ENCODE measurements around the gene PRKG1.

Gene PRKG1

GRCh38 chr10:51716981-51717380 lies 642.7 kb downstream of the PRKG1 start:
- no peak for TF ChIP-seq CTCF (conservative IDR thresholded peaks at IDR 0.05; ENCODE audit: low read length)
- DNase-seq (ENCODE audit: low read depth) = peak; percentile 66
- no peak overlapping the region for H3K4me3 ChIP-seq (ENCODE audit: low read length)

GRCh38 chr10:51718804-51719291 lies 644.6 kb downstream of the PRKG1 start:
- no peak for TF ChIP-seq CTCF (conservative IDR thresholded peaks at IDR 0.05; ENCODE audit: low read length)
- H3K4me3 ChIP-seq (ENCODE audit: low read length) = no peak overlapping the region
- peak; percentile 83 for DNase-seq (ENCODE audit: low read depth)

DNA sequence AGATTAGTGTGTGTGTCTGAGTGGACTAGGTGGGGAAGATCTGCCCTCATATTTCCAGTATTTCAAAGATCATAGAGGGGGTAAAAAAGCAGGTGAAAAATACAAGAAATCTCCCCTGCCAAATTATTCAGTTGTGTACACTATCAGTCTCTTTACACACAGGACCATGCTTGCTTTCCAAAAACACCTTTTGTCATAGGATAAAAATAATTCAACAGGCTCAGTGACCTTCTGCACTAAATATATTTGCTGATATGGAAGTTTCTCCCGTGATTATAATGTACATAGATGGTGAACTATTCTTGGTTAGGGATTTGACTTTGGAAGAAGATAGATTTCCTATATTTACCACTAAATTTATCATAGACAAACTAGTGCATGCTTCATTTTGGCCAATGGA lies 649.8 kb downstream of the PRKG1 start:
- no peak for TF ChIP-seq CTCF (conservative IDR thresholded peaks at IDR 0.05; ENCODE audit: low read length)
- DNase-seq (ENCODE audit: low read depth) = no peak
- no peak overlapping the region for H3K4me3 ChIP-seq (ENCODE audit: low read length)

DNA sequence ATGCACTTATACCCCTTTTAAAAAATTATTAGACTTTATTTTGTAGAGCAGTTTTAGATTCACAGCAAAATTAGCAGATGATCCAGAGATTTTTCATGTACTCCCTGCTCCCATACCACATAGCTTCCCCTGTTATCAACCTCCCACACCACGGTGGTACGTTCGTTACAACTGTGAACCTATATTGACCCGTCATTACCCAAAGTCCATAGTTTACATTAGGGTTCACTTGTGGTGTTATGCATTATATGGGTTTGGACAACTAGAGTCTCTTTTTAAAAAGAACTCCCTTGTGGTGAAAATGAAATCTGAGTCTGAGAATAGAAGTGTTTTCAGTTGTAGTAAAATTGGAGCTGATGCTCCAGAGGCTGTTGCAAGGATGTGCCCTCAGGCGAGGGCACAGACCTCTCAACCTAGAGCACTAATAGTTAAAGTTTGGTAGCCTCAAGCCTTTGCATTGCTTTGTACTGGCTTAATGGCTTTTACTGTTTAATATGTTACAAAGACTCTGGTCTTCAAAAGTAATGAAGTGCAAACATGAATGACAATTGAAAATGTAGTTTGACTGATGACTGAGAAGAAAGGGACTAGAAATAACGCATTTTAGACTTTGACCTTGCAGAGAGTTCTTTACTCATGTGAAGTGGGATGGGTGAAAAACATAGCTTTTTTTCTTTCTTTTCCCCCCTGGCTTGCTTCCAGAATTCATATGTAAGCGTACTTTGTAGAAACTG lies 655.7 kb downstream of the PRKG1 start:
- no peak for DNase-seq (ENCODE audit: low read depth)
- no peak for TF ChIP-seq CTCF (conservative IDR thresholded peaks at IDR 0.05; ENCODE audit: low read length)
- no peak overlapping the region for H3K4me3 ChIP-seq (ENCODE audit: low read length)

DNA sequence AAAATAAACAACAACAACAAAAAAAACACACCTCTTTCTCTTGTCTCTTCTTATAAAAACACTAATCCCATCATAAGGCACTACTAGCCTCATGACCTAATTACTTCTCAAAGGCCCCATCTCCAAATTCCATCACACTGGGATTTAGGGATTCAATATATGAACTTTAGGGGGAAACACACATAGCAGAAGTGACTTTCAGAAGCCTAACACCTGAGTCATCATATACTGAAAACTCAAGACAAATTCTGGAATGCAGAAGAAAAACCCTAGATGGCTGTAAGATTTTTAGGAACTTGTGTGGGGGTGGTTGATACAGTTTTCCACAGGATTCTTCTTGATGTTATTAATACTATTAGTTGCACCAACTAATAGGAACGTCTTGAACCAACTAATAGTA lies 658.8 kb downstream of the PRKG1 start:
- no peak for TF ChIP-seq CTCF (conservative IDR thresholded peaks at IDR 0.05; ENCODE audit: low read length)
- DNase-seq (ENCODE audit: low read depth) = peak; percentile 68

DNA sequence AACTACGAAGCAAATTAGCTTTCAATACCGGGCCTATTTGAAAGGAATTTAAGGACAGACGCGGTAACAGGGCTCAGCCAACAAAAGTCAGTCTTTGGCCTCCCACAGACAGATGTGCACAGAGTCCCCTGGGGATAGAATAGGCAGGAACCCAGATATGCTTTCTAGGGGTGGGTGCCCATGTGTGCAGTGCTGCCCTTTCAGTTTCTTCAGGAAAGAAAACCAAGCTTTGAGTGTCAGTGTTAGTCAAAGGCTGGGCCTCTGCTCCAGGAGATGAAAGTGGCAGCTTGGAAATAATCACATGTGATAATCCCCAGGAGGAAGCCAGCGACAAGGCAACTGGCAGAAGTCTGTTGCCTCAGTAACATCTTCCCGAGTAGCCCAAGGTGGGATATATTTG lies 668.9 kb downstream of the PRKG1 start:
- no peak for TF ChIP-seq CTCF (conservative IDR thresholded peaks at IDR 0.05; ENCODE audit: low read length)
- no peak overlapping the region for H3K4me3 ChIP-seq (ENCODE audit: low read length)
- DNase-seq (ENCODE audit: low read depth) = peak; percentile 72

More for the DNA sequence above, 658.8 kb downstream of the PRKG1 start:
- no peak overlapping the region for H3K4me3 ChIP-seq (ENCODE audit: low read length)

All from AG10803 (cell line).